ENCODE measurements around the gene PROSER1.
"Not testable (repeated sequence)": the region's sequence is repeated elsewhere in the genome, so short reads cannot be mapped to it uniquely, and the experiment has no call there.

Gene PROSER1

GRCh38 chr13:39037880-39038568, at the start of gene PROSER1, which contains the start of gene NHLRC3:
Gene PROSER1, minus strand, starts transcription at chr13:39038089. Its CDS starts 847 bp downstream, at chr13:39037242.
Gene NHLRC3, plus strand, starts transcription at chr13:39038456. Its CDS starts 184 bp downstream, at chr13:39038640.
- DNase-seq = peak; percentile 94 to 98 (median 95)

- not testable (repeated sequence) for DNase-seq
Observed at GRCh38 chr13:39086251-39086945, 48.5 kb upstream of the PROSER1 start.

- no peak for DNase-seq
Observed at GRCh38 chr13:39073983-39074382, 36.1 kb upstream of the PROSER1 start.

GRCh38 chr13:39072842-39073241, 35.0 kb upstream of the PROSER1 start:
- no peak for DNase-seq

- no peak for DNase-seq
Observed at GRCh38 chr13:39062004-39062403, 24.1 kb upstream of the PROSER1 start.

GRCh38 chr13:39058040-39058439, 20.2 kb upstream of the PROSER1 start:
- no peak for DNase-seq

GRCh38 chr13:39056018-39056417, 18.1 kb upstream of the PROSER1 start:
- no peak for DNase-seq

- no peak for DNase-seq
Observed at GRCh38 chr13:39054112-39054511, 16.2 kb upstream of the PROSER1 start.

- no peak for DNase-seq
Observed at GRCh38 chr13:39052944-39053343, 15.1 kb upstream of the PROSER1 start.

GRCh38 chr13:39051157-39051556, 13.3 kb upstream of the PROSER1 start:
- DNase-seq = peak in 2 of 3 experiments; percentile 46 to 73

- no peak for DNase-seq
Observed at GRCh38 chr13:39049274-39049673, 11.4 kb upstream of the PROSER1 start.

GRCh38 chr13:39048806-39049205, 10.9 kb upstream of the PROSER1 start:
- DNase-seq = no peak

GRCh38 chr13:39047560-39047959, 9.7 kb upstream of the PROSER1 start:
- DNase-seq = peak in 2 of 3 experiments; percentile 3 to 6

GRCh38 chr13:39044536-39044935, 6.6 kb upstream of the PROSER1 start:
- no peak for DNase-seq

GRCh38 chr13:39040206-39040605, 2.3 kb upstream of the PROSER1 start:
- no peak for DNase-seq

- DNase-seq = no peak
Observed at GRCh38 chr13:39039041-39039440, 1.2 kb upstream of the PROSER1 start.

GRCh38 chr13:39038569-39039030, 711 bp upstream of the PROSER1 start:
- DNase-seq = peak in 1 of 3 experiments; percentile 31

- peak in 2 of 3 experiments; percentile 80 to 93 for DNase-seq
Observed at GRCh38 chr13:39037410-39037879, 444 bp downstream of the PROSER1 start.

GRCh38 chr13:39036212-39036611, 1.7 kb downstream of the PROSER1 start:
- peak in 1 of 3 experiments; percentile 48 for DNase-seq

- DNase-seq = no peak
Observed at GRCh38 chr13:39035799-39036198, 2.1 kb downstream of the PROSER1 start.

- DNase-seq = no peak
Observed at GRCh38 chr13:39035204-39035603, 2.7 kb downstream of the PROSER1 start.

GRCh38 chr13:39034085-39034484, 3.8 kb downstream of the PROSER1 start:
- no peak for DNase-seq

GRCh38 chr13:39032150-39032549, 5.7 kb downstream of the PROSER1 start:
- DNase-seq = no peak

GRCh38 chr13:39025433-39025839, 12.5 kb downstream of the PROSER1 start:
- no peak for DNase-seq
